ENCODE data around the gene BCAS4.

DNA sequence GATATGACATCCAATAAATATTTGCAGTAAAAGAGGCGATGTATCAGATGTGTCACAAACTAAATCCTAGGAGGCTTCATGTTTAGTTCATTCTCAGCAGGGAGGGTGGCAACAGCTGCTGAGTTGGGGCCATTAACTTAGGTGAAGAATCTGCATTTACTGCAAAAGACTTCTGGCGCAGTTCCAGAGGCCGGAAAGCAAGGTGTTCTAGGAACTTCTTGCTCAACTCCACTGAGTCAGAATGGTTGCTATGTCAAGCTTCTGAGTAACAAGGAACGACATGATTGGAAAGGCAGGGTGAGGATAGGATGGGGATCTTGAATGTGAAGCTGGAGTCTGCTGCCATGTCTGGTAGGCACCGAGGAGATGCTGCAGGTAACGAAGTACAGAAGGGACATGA is 124.7 kb downstream of the BCAS4 start:
- TF ChIP-seq ZBTB1 (tag by site-specific recombination; IDR thresholded peaks at IDR 0.05): no peak
- TF ChIP-seq ZNF529 (tag by site-specific recombination; IDR thresholded peaks at IDR 0.05; ENCODE audit: insufficient replicate concordance): no peak
- TF ChIP-seq ZNF664 (tag by site-specific recombination; IDR thresholded peaks at IDR 0.05): 0 out of 2 replicates have a peak, but pooled peaks have one; percentile 10
